Endodermal cell (in vitro differentiated cells): Measurements from ENCODE around the gene C11orf21. TPM values are rescaled to one million over a fixed set of nuclear protein-coding genes. Genes with fewer than 3 reads are reported as not detected.

Experiments
- DNase-seq: peaks from one replicate; pipeline ENCODE4 v3.0.0-alpha.2; 2017
- H3K27ac ChIP-seq: 2 replicates; pipeline ENCODE4 v1.5.1; 2013; ENCODE audit warnings: mild to moderate bottlenecking, low read depth, low read length, moderate library complexity
- H3K27me3 ChIP-seq: 2 replicates; pipeline ENCODE4 v1.6.1; 2013; ENCODE audit warnings: mild to moderate bottlenecking, low read length, moderate library complexity; ENCODE audit not compliant: insufficient read depth, control insufficient read depth, poor library complexity, severe bottlenecking
- H3K36me3 ChIP-seq: 2 replicates; pipeline ENCODE4 v1.7.0; 2013; ENCODE audit warnings: mild to moderate bottlenecking, low read length, moderate library complexity; ENCODE audit not compliant: control insufficient read depth, insufficient read depth
- H3K4me1 ChIP-seq: one replicate; pipeline ENCODE4 v1.7.0; 2013; ENCODE audit warnings: low read length; ENCODE audit not compliant: control insufficient read depth, insufficient read depth
- H3K4me3 ChIP-seq: 2 replicates; pipeline ENCODE4 v1.5.1; 2013; ENCODE audit warnings: mild to moderate bottlenecking, low read length, moderate library complexity
- H3K9ac ChIP-seq: 2 replicates; pipeline ENCODE4 v1.6.1; 2013; ENCODE audit warnings: mild to moderate bottlenecking, low read length, moderate library complexity; ENCODE audit not compliant: poor library complexity, severe bottlenecking; ENCODE audit errors: extremely low read depth
- H3K9me3 ChIP-seq: 2 replicates; pipeline ENCODE4 v1.6.1; 2013; ENCODE audit warnings: mild to moderate bottlenecking, low read length, moderate library complexity; ENCODE audit not compliant: control insufficient read depth
- H3K27ac Mint-ChIP-seq: 2 replicates; pipeline ENCODE4 v1.8.0; 2020; ENCODE audit warnings: mixed read lengths
- H3K27me3 Mint-ChIP-seq: 2 replicates; pipeline ENCODE4 v1.8.0; 2021; ENCODE audit warnings: mild to moderate bottlenecking, mixed read lengths; ENCODE audit not compliant: insufficient read depth
- H3K36me3 Mint-ChIP-seq: 2 replicates; pipeline ENCODE4 v1.8.0; 2020; ENCODE audit warnings: low read depth, mixed read lengths
- H3K4me1 Mint-ChIP-seq: 2 replicates; pipeline ENCODE4 v1.8.0; 2020; ENCODE audit warnings: mixed read lengths
- H3K4me3 Mint-ChIP-seq: 2 replicates; pipeline ENCODE4 v1.8.0; 2020; ENCODE audit warnings: mild to moderate bottlenecking, moderate library complexity, mixed read lengths
- H3K9me3 Mint-ChIP-seq: 2 replicates; pipeline ENCODE4 v1.8.0; 2020; ENCODE audit warnings: mild to moderate bottlenecking, mixed read lengths
- whole genome bisulfite sequencing, 2 experiments: methylation state at CpG; one replicate each; pipeline versions ENCODE4 v1.1.5 to v1.1.7; 2013; ENCODE audit warnings: missing lambda C conversion rate in 2 of 2, mixed read lengths in 1 of 2; ENCODE audit not compliant: insufficient coverage in 1 of 2, insufficient read length in 1 of 2; 5-methylcytosine and 5-hydroxymethylcytosine counted together
- total RNA-seq, 2 donors: library from RNA; stranded (reverse); fragmentation: NEBNext Ultra II Directional in 1 of 2; extraction: Animal tissue kit (Norgen Biotek cat#: 25700) in 1 of 2; gene quantifications; 2 replicates in 1 of 2; 3 replicates in 1 of 2; pipeline ENCODE4 v1.2.1, GENCODE V29; 2021
- TF ChIP-seq, protein P1 (sequence below): fragments of 200-600 bp; sonication (generic); conservative IDR thresholded peaks from 2 replicates; pipeline ENCODE4 v1.5.0; 2021; ENCODE audit warnings: antibody characterized with exemption, mild to moderate bottlenecking

The C11orf21 gene
- total RNA-seq, 2 donors from 2014 or later = 0.20 TPM; not detected in 1

GRCh38 chr11:2293984-2294925 lies 7.5 kb downstream of the C11orf21 start:
- Histone ChIP-seq H3K9me3 (no peaks in the 10 kb centered on the region), H3K27me3 (peaks cover 6% of the 10 kb centered on the region), H3K4me1 (no peaks in the 10 kb centered on the region), H3K36me3 (no peaks in the 10 kb centered on the region), H3K9ac (no peak overlapping the region), H3K27ac (no peak overlapping the region), H3K4me3 (no peak overlapping the region)
- Mint-ChIP-seq H3K36me3 (no peaks in the 10 kb centered on the region), H3K27me3 (peaks cover 27% of the 10 kb centered on the region), H3K4me1 (no peaks in the 10 kb centered on the region), H3K9me3 (no peaks in the 10 kb centered on the region), H3K4me3 (no peak overlapping the region), H3K27ac (no peak overlapping the region)
- 89 to 91% methylated on average over 13 to 27 of the region's 27 CpGs for WGBS, 2 experiments
- TF ChIP-seq, protein P1, sequence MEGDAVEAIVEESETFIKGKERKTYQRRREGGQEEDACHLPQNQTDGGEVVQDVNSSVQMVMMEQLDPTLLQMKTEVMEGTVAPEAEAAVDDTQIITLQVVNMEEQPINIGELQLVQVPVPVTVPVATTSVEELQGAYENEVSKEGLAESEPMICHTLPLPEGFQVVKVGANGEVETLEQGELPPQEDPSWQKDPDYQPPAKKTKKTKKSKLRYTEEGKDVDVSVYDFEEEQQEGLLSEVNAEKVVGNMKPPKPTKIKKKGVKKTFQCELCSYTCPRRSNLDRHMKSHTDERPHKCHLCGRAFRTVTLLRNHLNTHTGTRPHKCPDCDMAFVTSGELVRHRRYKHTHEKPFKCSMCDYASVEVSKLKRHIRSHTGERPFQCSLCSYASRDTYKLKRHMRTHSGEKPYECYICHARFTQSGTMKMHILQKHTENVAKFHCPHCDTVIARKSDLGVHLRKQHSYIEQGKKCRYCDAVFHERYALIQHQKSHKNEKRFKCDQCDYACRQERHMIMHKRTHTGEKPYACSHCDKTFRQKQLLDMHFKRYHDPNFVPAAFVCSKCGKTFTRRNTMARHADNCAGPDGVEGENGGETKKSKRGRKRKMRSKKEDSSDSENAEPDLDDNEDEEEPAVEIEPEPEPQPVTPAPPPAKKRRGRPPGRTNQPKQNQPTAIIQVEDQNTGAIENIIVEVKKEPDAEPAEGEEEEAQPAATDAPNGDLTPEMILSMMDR = peak; percentile 36
- DNase-seq = peak; percentile 62

DNA sequence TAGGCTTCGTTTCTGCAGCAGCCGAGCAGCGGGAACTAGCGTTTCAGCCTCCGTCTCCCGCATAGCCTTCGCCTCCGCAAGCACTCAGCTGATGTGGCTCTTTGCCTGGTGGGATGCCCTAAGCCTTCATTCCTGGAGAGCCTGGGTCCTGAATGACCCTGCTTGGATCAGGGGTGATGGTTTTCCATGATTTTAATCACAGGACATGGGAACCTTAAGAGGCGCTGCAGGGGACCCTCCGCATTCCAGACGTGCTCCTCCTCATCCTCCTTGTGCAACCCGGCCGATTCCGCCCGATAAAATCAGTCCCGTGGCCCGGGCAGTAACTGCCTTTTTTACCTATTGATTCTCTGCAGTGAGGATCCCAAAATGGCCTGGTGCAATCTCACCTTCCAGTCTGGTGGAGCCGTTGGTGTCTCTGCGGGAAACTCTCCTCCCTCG lies 8.2 kb downstream of the C11orf21 start:
- DNase-seq = no peak
- Mint-ChIP-seq H3K27me3 (peaks cover 32% of the 10 kb centered on the region), H3K36me3 (no peaks in the 10 kb centered on the region), H3K4me1 (no peaks in the 10 kb centered on the region), H3K4me3 (no peak overlapping the region), H3K27ac (no peak overlapping the region), H3K9me3 (no peaks in the 10 kb centered on the region)
- no peak overlapping the region for H3K27ac ChIP-seq
- no peaks in the 10 kb centered on the region for H3K4me1 ChIP-seq
- TF ChIP-seq, protein P1 = no peak
- H3K27me3 ChIP-seq = peaks cover 6% of the 10 kb centered on the region
- no peak overlapping the region for H3K4me3 ChIP-seq
- H3K9me3 ChIP-seq = no peaks in the 10 kb centered on the region
- no peaks in the 10 kb centered on the region for H3K36me3 ChIP-seq
- no peak overlapping the region for H3K9ac ChIP-seq
- 86 to 91% methylated on average over 15 to 20 of the region's 20 CpGs for WGBS, 2 experiments

- H3K4me1 ChIP-seq = no peaks in the 10 kb centered on the region
- Mint-ChIP-seq H3K4me1 (no peaks in the 10 kb centered on the region), H3K9me3 (no peaks in the 10 kb centered on the region), H3K4me3 (no peak overlapping the region), H3K27me3 (peaks cover 45% of the 10 kb centered on the region), H3K36me3 (no peaks in the 10 kb centered on the region), H3K27ac (no peak overlapping the region)
- H3K27me3 ChIP-seq = peaks cover 6% of the 10 kb centered on the region
- DNase-seq = peak; percentile 47
- no peak overlapping the region for H3K4me3 ChIP-seq
- H3K36me3 ChIP-seq = no peaks in the 10 kb centered on the region
- TF ChIP-seq, protein P1 = no peak
- no peak overlapping the region for H3K27ac ChIP-seq
- WGBS, 2 experiments = 73 to 78% methylated on average over 9 to 10 of the region's 10 CpGs
- no peaks in the 10 kb centered on the region for H3K9me3 ChIP-seq
- H3K9ac ChIP-seq = no peak overlapping the region
These were observed 11.3 kb downstream of the C11orf21 start for GRCh38 chr11:2290351-2290841.
